HepG2 (cell line): ENCODE results near the gene WDR93. TPM values are rescaled to one million over a fixed set of nuclear protein-coding genes. Genes with fewer than 3 reads are reported as not detected.

Experiments used
- ARID5B ChIP-seq: IDR thresholded peaks from 2 replicates; pipeline ENCODE4 v1.4.0; 2020; ENCODE audit warnings: mild to moderate bottlenecking, missing genetic modification reagents
- MAFF ChIP-seq: IDR thresholded peaks from 2 replicates; pipeline ENCODE4 v1.6.1; 2011; ENCODE audit warnings: low read depth, low read length, improper control_type of control experiment
- MAFG ChIP-seq: sonication (generic); formaldehyde crosslinking; IDR thresholded peaks from 2 replicates; pipeline ENCODE4 v1.5.1; 2020; ENCODE audit warnings: mild to moderate bottlenecking, missing genetic modification reagents
- NKX3-1 ChIP-seq: sonication (generic); formaldehyde crosslinking; IDR thresholded peaks from 2 replicates; pipeline ENCODE4 v1.5.0; 2020; ENCODE audit warnings: missing genetic modification reagents
- RNF219 ChIP-seq: sonication (generic); formaldehyde crosslinking; IDR thresholded peaks from 2 replicates; pipeline ENCODE4 v1.5.0; 2020; ENCODE audit warnings: mild to moderate bottlenecking, missing genetic modification reagents
- TFE3 ChIP-seq: IDR thresholded peaks from 2 replicates; pipeline ENCODE4 v1.6.1; 2016
- ZNF10 ChIP-seq: sonication (generic); formaldehyde crosslinking; IDR thresholded peaks from 2 replicates; pipeline ENCODE4 v1.4.0; 2020; ENCODE audit warnings: mild to moderate bottlenecking, low read depth, missing genetic modification reagents, borderline replicate concordance
- ZNF20 ChIP-seq: sonication (generic); formaldehyde crosslinking; IDR thresholded peaks from 2 replicates; pipeline ENCODE4 v1.4.0; 2020; ENCODE audit warnings: mild to moderate bottlenecking, moderate library complexity, missing genetic modification reagents
- ZNF234 ChIP-seq: sonication (generic); formaldehyde crosslinking; conservative IDR thresholded peaks from 2 replicates; pipeline ENCODE4 v1.5.1; 2020; ENCODE audit warnings: mild to moderate bottlenecking, missing genetic modification reagents
- ZNF550 ChIP-seq: sonication (generic); formaldehyde crosslinking; IDR thresholded peaks from 2 replicates; pipeline ENCODE4 v1.4.0; 2020; ENCODE audit warnings: mild to moderate bottlenecking, missing genetic modification reagents, borderline replicate concordance
- ZNF570 ChIP-seq: sonication (generic); formaldehyde crosslinking; IDR thresholded peaks from 2 replicates; pipeline ENCODE4 v1.4.0; 2020; ENCODE audit warnings: mild to moderate bottlenecking, missing genetic modification reagents, borderline replicate concordance
- ZNF646 ChIP-seq: sonication (generic); formaldehyde crosslinking; IDR thresholded peaks from 2 replicates; pipeline ENCODE4 v1.9.0; 2021; ENCODE audit warnings: mild to moderate bottlenecking, missing genetic modification reagents
- ZNF672 ChIP-seq: sonication (generic); formaldehyde crosslinking; IDR thresholded peaks from 2 replicates; pipeline ENCODE4 v1.8.1; 2022; ENCODE audit warnings: missing genetic modification reagents
- ZSCAN22 ChIP-seq: sonication (generic); formaldehyde crosslinking; IDR thresholded peaks from 2 replicates; pipeline ENCODE4 v1.4.0; 2020; ENCODE audit warnings: mild to moderate bottlenecking, missing genetic modification reagents
- polyA plus RNA-seq, 8 experiments: library from polyadenylated mRNA; depleted of rRNA in 3 of 8; stranded (reverse) in 7 of 8; unstranded in 1 of 8; fragments of >200 nt; fragmentation: Illumina TruSeq in 4 of 8; extraction: Trizol in 4 of 8; gene quantifications; 2 replicates each; pipeline versions ENCODE4 v1.2.1 to v1.2.3, GENCODE V29; 2011 to 2016; ENCODE audit warnings: low read depth in 4 of 8, missing spikeins in 1 of 8, mixed read lengths in 1 of 8; ENCODE audit not compliant: insufficient read depth in 1 of 8
- total RNA-seq, 5 experiments: library from RNA; depleted of rRNA; stranded (reverse); fragments of >200 nt; fragmentation: Illumina TruSeq; extraction: Trizol; gene quantifications; 2 replicates each; pipeline ENCODE4 v1.2.3, GENCODE V29; 2016; ENCODE audit warnings: low read depth in 1 of 5

The WDR93 gene
- total and polyA plus RNA-seq, 2 of the 13 experiments (the other 11 are each of a cell fraction or from before 2014, with no cell fraction given): 0.07 TPM; not detected in 1

GRCh38 chr15:89750560-89751542 lies 60.2 kb downstream of the WDR93 start, which contains the start of gene MESP1 (continued):
- TF ChIP-seq NKX3-1: no peak
- no peak for TF ChIP-seq MAFG
- TF ChIP-seq ZNF550 (CRISPR knock-in tag): no peak
- no peak for TF ChIP-seq ZNF10 (CRISPR knock-in tag)
- TF ChIP-seq MAFF: no peak
- no peak for TF ChIP-seq ZNF20 (CRISPR knock-in tag)
- no peak for TF ChIP-seq ZNF570 (CRISPR knock-in tag)
- TF ChIP-seq TFE3 (CRISPR knock-in tag): peak; percentile 32; the same call in 1 of the 2 replicates
- TF ChIP-seq ZNF234 (CRISPR knock-in tag): 0 out of 2 replicates have a peak, but pooled peaks have one; percentile 63
- peak; percentile 31 for TF ChIP-seq ARID5B (CRISPR knock-in tag)
- TF ChIP-seq ZSCAN22 (CRISPR knock-in tag): no peak
- no peak for TF ChIP-seq ZNF672 (CRISPR knock-in tag)
- TF ChIP-seq ZNF646: peak; percentile 35; the same call in 1 of the 2 replicates
- TF ChIP-seq RNF219 (CRISPR knock-in tag): no peak
